NCI-H1694 treated with DMSO at 0.1 percent for 48 hours (cell line): Measurements from ENCODE around the gene KRTAP10-8.
"Not testable (repeated sequence)": the region's sequence is repeated elsewhere in the genome, so short reads cannot be mapped to it uniquely, and the experiment has no call there.

Experiments
- DNase-seq: peaks from one replicate; lab custom pipeline; 2025; lab: John Stamatoyannopoulos, UW

Gene KRTAP10-8

GRCh38 chr21:44646366-44647221, 34.7 kb downstream of the KRTAP10-8 start, which contains the start of gene KRTAP10-11:
Gene KRTAP10-11 (plus strand): TSS chr21:44646414. CDS start chr21:44646459, 45 bp downstream.
- DNase-seq = peak; percentile 82

DNA sequence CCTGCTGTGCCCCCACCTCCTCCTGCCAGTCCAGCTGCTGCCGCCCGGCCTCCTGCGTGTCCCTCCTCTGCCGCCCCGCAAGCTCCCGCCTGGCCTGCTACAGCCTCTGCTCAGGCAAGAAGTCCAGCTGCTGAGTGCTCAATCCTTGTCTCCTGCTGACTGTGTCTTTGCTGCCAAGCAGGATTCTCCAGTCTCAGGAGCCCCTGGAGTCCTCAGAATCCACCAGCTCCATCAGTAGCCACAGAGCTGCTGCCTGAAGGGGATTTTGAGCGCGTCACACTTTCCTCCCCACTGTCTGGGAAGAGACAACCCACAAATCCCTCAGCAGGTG, 35.3 kb downstream of the KRTAP10-8 start:
- no peak for DNase-seq

- no peak for DNase-seq
Measured at GRCh38 chr21:44648557-44649311, 36.9 kb downstream of the KRTAP10-8 start.

- no peak for DNase-seq
Measured at GRCh38 chr21:44649521-44650100, 37.7 kb downstream of the KRTAP10-8 start.

DNA sequence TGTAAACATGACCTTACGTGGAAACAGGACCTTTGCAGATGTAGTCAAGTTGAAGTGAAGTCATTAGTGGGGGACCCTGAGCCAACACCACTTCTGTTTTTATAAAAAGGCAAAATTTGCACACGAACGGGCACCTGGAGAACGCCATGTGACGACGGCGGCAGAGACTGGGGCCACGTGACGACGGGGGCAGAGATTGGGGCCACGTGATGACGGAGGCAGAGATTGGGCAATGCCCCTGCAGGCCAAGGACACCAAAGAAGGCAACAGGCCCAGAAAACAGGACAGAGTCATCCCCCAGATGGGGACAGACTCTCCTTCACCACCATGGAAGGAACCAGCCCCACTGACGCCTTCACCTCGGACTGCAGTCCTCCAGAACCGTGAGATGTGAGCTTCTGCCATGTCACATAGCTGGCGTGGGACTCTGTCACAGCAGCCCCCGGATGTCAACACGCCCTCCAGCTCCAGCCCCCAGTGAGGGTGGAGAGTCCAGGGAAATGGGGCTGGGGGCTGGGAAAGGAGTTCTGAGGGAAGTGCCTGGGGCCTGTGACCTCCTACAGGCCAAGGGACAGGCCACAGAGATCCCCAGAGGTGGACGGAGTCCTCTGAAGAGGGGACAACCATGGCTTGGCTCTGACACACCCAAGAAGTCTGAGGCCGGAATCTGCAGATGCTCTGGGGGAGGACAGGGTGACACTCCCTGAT, 38.5 kb downstream of the KRTAP10-8 start:
- DNase-seq = no peak

DNA sequence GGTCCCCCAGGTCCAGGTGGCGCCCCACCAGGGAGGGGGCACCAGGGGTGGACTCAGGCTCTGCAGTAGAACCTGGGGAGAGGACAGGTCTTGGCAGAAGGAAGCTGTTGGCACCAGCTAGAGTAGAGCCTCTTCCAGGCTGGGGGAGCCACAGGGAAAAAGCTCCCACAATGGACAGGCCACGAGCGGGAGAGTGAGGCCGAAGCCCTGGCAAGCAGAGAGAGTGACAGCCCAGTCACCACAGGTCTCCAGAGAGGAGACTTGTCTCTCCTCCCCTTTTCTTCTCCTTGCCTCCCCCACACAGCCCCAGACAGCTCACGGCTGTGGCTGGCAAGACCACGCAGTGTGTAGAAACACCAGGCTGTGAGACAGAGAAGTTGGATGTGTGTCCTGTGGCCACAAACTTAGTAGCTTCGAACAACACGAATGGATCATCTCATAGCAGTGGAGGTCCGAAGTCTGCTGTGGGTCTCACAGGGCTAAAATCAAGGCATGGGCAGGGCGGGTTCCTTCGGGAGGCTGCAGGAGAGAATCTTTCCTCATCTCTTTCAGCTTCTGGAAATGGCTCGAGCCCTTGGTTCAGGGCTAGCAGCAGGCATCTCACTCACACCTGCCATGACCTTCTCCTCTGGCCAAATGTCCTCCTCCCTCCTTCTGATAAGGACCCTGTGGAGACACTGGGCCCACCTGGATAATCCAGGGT, 39.2 kb downstream of the KRTAP10-8 start:
- DNase-seq = no peak

- DNase-seq = no peak
Measured at GRCh38 chr21:44653123-44653522, 41.2 kb downstream of the KRTAP10-8 start.

- no peak for DNase-seq
Measured at GRCh38 chr21:44653656-44654575, 42.0 kb downstream of the KRTAP10-8 start.

- no peak for DNase-seq
Measured at GRCh38 chr21:44654576-44655175, 42.8 kb downstream of the KRTAP10-8 start, which contains the start of gene KRTAP12-4. Gene KRTAP12-4 (minus strand): TSS chr21:44654659. CDS start chr21:44654614, 45 bp downstream.

DNA sequence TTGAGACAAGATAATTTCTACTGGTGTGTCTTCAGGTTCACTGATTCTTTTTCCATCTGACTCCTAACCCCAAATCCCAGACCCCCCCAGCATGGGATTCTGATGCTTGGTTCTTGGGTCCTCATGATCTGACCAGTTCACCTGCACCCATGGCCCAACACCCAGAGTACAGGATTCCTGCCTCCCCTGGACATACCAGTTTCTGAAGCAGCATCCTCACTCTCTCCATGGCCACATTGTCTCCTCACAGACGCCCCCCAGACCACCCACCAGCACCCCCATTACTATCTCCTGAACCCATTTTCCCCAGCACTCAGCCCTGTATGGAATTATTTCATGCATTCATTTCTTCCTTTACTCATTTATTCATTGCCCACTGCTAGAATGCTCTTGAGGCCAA, 45.0 kb downstream of the KRTAP10-8 start:
- DNase-seq = no peak

DNA sequence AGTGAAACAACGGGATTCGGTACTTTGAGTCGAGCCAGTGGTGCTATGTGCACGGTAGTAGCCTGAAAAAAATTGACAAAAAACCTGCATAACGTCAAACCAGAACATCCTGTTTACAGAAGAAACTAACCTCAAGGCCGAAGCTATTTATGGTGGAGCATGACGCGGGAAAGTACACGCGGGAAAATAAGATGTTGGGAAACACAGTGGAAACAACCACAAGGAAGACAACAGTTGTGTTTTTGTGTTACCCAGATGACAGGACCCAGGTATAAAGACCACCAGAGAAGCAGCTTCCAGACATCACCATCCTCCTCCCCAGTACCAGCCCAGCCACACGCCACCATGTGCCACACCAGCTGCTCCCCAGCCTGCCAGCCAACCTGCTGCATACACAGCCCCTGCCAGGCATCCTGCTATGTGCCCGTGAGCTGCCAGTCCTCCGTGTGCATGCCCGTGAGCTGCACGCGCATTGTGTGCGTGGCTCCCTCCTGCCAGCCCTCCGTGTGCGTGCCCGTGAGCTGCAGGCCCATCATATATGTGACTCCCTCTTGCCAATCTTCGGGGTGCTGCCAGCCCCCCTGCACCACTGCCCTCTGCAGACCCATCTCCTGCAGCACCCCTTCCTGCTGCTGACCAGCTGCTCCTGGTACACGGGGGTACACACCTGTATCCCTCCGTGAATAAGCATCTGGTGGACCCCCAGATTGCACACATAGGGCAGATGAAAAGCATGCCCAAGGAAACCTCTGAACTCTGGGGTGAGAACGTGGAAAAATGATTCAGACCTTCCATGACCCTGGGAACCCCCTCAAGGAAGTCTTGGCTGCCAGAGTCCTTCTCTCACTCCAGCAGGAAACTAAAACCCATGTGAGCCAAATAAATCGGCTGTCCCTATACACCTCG, 46.0 kb downstream of the KRTAP10-8 start, which contains the start of gene KRTAP12-3:
Gene KRTAP12-3 (plus strand): TSS at position 298 of the 906 bp plus-strand sequence. CDS start 48 bp downstream, at position 346.
- peak; percentile 53 for DNase-seq

- DNase-seq = no peak
Measured at GRCh38 chr21:44658541-44658910, 46.6 kb downstream of the KRTAP10-8 start.

GRCh38 chr21:44658913-44659595, 47.2 kb downstream of the KRTAP10-8 start:
- no peak for DNase-seq

GRCh38 chr21:44661567-44661966, 49.7 kb downstream of the KRTAP10-8 start:
- not testable (repeated sequence) for DNase-seq
